ENCODE data around the gene TOP3A. TPM values are rescaled to one million over a fixed set of nuclear protein-coding genes. Genes with fewer than 3 reads are reported as not detected.
A peak's percentile ranks its signal among the peaks of the same experiment; 100 is the strongest.

Gene TOP3A
- total and polyA plus RNA-seq, 2 of the 13 experiments (the other 11 are each of a cell fraction or from before 2014, with no cell fraction given) = 16.9 to 36.8 TPM

DNA sequence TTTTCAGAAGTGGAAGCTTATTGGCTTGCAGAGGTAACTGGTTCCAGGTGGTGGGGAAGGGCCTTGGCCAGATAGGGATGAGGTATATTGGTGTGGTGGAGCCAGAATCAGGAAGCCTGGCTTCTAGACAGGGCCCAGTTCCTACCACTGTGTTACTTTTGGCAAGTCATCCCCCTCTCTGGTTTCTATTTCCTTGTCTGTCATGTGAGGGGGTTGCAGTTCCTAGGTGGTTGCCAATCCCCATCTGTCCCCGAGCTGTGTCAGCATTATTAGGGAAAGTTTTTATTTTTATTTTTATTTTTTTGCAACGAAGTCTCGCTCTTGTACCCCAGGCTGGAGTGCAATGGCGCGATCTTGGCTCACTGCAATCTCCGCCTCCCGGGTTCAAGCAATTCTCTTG lies 3.3 kb upstream of the TOP3A start:
- peak overlapping the region; percentile 41; the same call in 1 of the 2 replicates for H3K9ac ChIP-seq (ENCODE audit: insufficient read depth, low read depth, low read length)
- H3K4me3 ChIP-seq (replicated peaks in 1 of 3; ENCODE audit: insufficient read depth in 1 of 3, low read depth in 2 of 3, low read length in 3 of 3) = peak overlapping the region in 2 of 3 experiments; percentile 12 to 50; a peak in 3 of 6 replicates
- no peak overlapping the region for H3K27ac ChIP-seq (ENCODE audit: extremely low read length, insufficient read depth, low read length)
- no TSS peak for BruUV-seq (replicated peaks)
- 96% methylated on average over 7 of the region's 7 CpGs for WGBS (ENCODE audit: low lambda C conversion rate)
- POLR2A ChIA-PET = no interaction called here
- in situ Hi-C loops (cut with HindIII; ENCODE audit: extremely low pct_ligation_motif_present, low pct_unique_long_range_greater_than_20kb) (no loop called here), intact Hi-C loops (cut with micrococcal nuclease; ENCODE audit: unreplicated experiment) (loop anchor here (5.0 to 10.0 kb wide), 2 partner anchors 47 to 61 kb away; partner anchors contain the start of genes FLII and SHMT1)
- H3K36me3 ChIP-seq (replicated peaks in 1 of 2; ENCODE audit: control insufficient read depth in 1 of 2, insufficient read depth in 2 of 2, low read length in 2 of 2) = peaks cover 11 to 14% of the 10 kb centered on the region in 2 experiments; a peak in 4 of 5 replicates
- TF ChIP-seq MAFF (IDR thresholded peaks at IDR 0.05; ENCODE audit: low read depth, low read length) (0 out of 2 replicates have a peak, but pooled peaks have one; percentile 24), MAFK (conservative IDR thresholded peaks at IDR 0.05 in 1 of 2, IDR thresholded peaks at IDR 0.05 in 1 of 2; ENCODE audit: low read length in 2 of 2) (peak in 1 of 2 experiments; percentile 66; a peak in 2 of 4 replicates), NCOR1 (IDR thresholded peaks at IDR 0.05; ENCODE audit: borderline replicate concordance, low read length) (no peak)
- peaks cover 18% of the 10 kb centered on the region for H4K20me1 ChIP-seq (ENCODE audit: insufficient read depth, low read length)
- H2AFZ ChIP-seq (ENCODE audit: low read length) = no peak overlapping the region
- DNase-seq (ENCODE audit: low spot score) (no peak), FAIRE-seq (no peak), ATAC-seq (no peak)
- no peaks in the 10 kb centered on the region; a peak in 1 of 5 replicates for H3K27me3 ChIP-seq (ENCODE audit: control insufficient read depth in 1 of 2, insufficient read depth in 2 of 2, low read length in 2 of 2)
- peak overlapping the region; percentile 92 for H3K4me2 ChIP-seq (ENCODE audit: low read depth, low read length)
- peaks cover 70% of the 10 kb centered on the region for H3K79me2 ChIP-seq (ENCODE audit: insufficient read depth, low read length)
- CTCF ChIA-PET (ENCODE audit: low intra/inter-chr PET ratio, low total read pairs) = interaction anchor here (1.2 kb wide), 1 partner anchor 70 kb away, joined by 3 read pairs; no protein-coding TSS in a partner anchor
- no peaks in the 10 kb centered on the region for H3K9me3 ChIP-seq (ENCODE audit: low read length)
- H3K4me1 ChIP-seq (ENCODE audit: insufficient read depth, low read length) = peaks cover 60% of the 10 kb centered on the region

- no TSS peak for BruUV-seq (replicated peaks)
- ChIA-PET POLR2A (interaction anchor here (1.6 kb wide), 1 partner anchor 91 kb away, joined by 7 read pairs; the partner anchor contains the start of gene LLGL1), CTCF (ENCODE audit: low intra/inter-chr PET ratio, low total read pairs) (no interaction called here)
- WGBS (ENCODE audit: low lambda C conversion rate) = 46% methylated on average over 11 of the region's 11 CpGs
- Histone ChIP-seq H3K36me3 (replicated peaks in 1 of 2; ENCODE audit: control insufficient read depth in 1 of 2, insufficient read depth in 2 of 2, low read length in 2 of 2) (peaks cover 4 to 20% of the 10 kb centered on the region in 2 experiments; a peak in 4 of 5 replicates), H4K20me1 (ENCODE audit: insufficient read depth, low read length) (peaks cover 18% of the 10 kb centered on the region), H3K27ac (ENCODE audit: extremely low read length, insufficient read depth, low read length) (peak overlapping the region; percentile 88), H2AFZ (ENCODE audit: low read length) (no peak overlapping the region), H3K4me1 (ENCODE audit: insufficient read depth, low read length) (peaks cover 74% of the 10 kb centered on the region), H3K4me3 (replicated peaks in 1 of 3; ENCODE audit: insufficient read depth in 1 of 3, low read depth in 2 of 3, low read length in 3 of 3) (peak overlapping the region; percentile 71 to 91 (median 80)), H3K9ac (ENCODE audit: insufficient read depth, low read depth, low read length) (peak overlapping the region; percentile 90), H3K79me2 (ENCODE audit: insufficient read depth, low read length) (peaks cover 90% of the 10 kb centered on the region), H3K4me2 (ENCODE audit: low read depth, low read length) (peak overlapping the region; percentile 92), H3K27me3 (ENCODE audit: control insufficient read depth in 1 of 2, insufficient read depth in 2 of 2, low read length in 2 of 2) (no peaks in the 10 kb centered on the region; a peak in 1 of 5 replicates), H3K9me3 (ENCODE audit: low read length) (no peaks in the 10 kb centered on the region)
- no peak for FAIRE-seq
- intact Hi-C loops (cut with micrococcal nuclease; ENCODE audit: unreplicated experiment) = loop anchor here (5.0 to 10.0 kb wide), 2 partner anchors 49 to 59 kb away; partner anchors contain the start of genes FLII and SHMT1
- in situ Hi-C loops (cut with HindIII; ENCODE audit: extremely low pct_ligation_motif_present, low pct_unique_long_range_greater_than_20kb) = no loop called here
- DNase-seq (ENCODE audit: low spot score) = no peak
- no peak for TF ChIP-seq ZBTB43 (CRISPR knock-in tag; conservative IDR thresholded peaks at IDR 0.05)
- no peak for TF ChIP-seq RFX5 (IDR thresholded peaks at IDR 0.05; ENCODE audit: low read depth, low read length)
- TF ChIP-seq RBM39 (IDR thresholded peaks at IDR 0.05; ENCODE audit: low read depth, low read length, poor library complexity, severe bottlenecking) = no peak
- TF ChIP-seq ZNF850 (CRISPR knock-in tag; conservative IDR thresholded peaks at IDR 0.05) = no peak
- peak; percentile 24 for TF ChIP-seq MED8 (CRISPR knock-in tag; IDR thresholded peaks at IDR 0.05; ENCODE audit: insufficient replicate concordance)
- TF ChIP-seq, protein P1, sequence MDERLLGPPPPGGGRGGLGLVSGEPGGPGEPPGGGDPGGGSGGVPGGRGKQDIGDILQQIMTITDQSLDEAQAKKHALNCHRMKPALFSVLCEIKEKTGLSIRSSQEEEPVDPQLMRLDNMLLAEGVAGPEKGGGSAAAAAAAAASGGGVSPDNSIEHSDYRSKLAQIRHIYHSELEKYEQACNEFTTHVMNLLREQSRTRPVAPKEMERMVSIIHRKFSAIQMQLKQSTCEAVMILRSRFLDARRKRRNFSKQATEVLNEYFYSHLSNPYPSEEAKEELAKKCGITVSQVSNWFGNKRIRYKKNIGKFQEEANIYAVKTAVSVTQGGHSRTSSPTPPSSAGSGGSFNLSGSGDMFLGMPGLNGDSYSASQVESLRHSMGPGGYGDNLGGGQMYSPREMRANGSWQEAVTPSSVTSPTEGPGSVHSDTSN (CRISPR knock-in tag; IDR thresholded peaks at IDR 0.05) = no peak
- TF ChIP-seq ZNF282 (IDR thresholded peaks at IDR 0.05; ENCODE audit: partially characterized antibody) = no peak
- no peak for ATAC-seq
These were observed 1.2 kb upstream of the TOP3A start for GRCh38 chr17:18315961-18316360.

Measured in HepG2 (cell line).